CD4-positive, alpha-beta memory T cell (primary cell): ENCODE data around the gene MFSD11. TPM values are rescaled to one million over a fixed set of nuclear protein-coding genes. Genes with fewer than 3 reads are reported as not detected.
"Not testable (repeated sequence)": the region's sequence is repeated elsewhere in the genome, so short reads cannot be mapped to it uniquely, and the experiment has no call there.

ENCODE experiments used
- CTCF ChIA-PET: fragments of 350-600 bp; sonication (Branson Sonifier 250); formaldehyde crosslinking; loops from one replicate; lab custom pipeline; 2021; ENCODE audit warnings: inconsistent platforms; ENCODE audit not compliant: partially characterized antibody; lab: Charles Lee
- POLR2A ChIA-PET: fragments of 350-600 bp; sonication (Branson Sonifier 250); formaldehyde crosslinking; loops from one replicate; lab custom pipeline; 2021; ENCODE audit not compliant: partially characterized antibody; lab: Charles Lee
- DNase-seq, 5 donors: peaks; one replicate each; pipeline versions ENCODE4 v3.0.0 to v3.0.0-alpha.2; 2020 to 2022; ENCODE audit warnings: mixed read lengths in 1 of 5
- H3K27ac ChIP-seq: one replicate; pipeline ENCODE4 v1.7.0; 2013; ENCODE audit warnings: low read depth, low read length
- H3K27me3 ChIP-seq: 2 replicates; pipeline ENCODE4 v1.7.0; 2013; ENCODE audit warnings: mild to moderate bottlenecking, low read length, moderate library complexity; ENCODE audit not compliant: insufficient read depth
- H3K36me3 ChIP-seq: 2 replicates; pipeline ENCODE4 v1.7.0; 2013; ENCODE audit warnings: mild to moderate bottlenecking, low read length, moderate library complexity; ENCODE audit not compliant: insufficient read depth
- H3K4me1 ChIP-seq: 2 replicates; pipeline ENCODE4 v1.7.0; 2013; ENCODE audit warnings: mild to moderate bottlenecking, low read length, moderate library complexity; ENCODE audit not compliant: insufficient read depth
- H3K4me3 ChIP-seq, 2 donors: one replicate each; pipeline ENCODE4 v1.7.0; 2013; ENCODE audit warnings: low read length in 2 of 2, mild to moderate bottlenecking in 1 of 2
- H3K9me3 ChIP-seq, 2 donors: one replicate each; pipeline ENCODE4 v1.7.0; 2013; ENCODE audit warnings: low read length in 2 of 2, control low read depth in 1 of 2; ENCODE audit not compliant: control insufficient read depth in 1 of 2
- H3K27ac Mint-ChIP-seq, 7 donors: one replicate each; pipeline ENCODE4 v1.8.0; 2020 to 2021; ENCODE audit warnings: mixed read lengths in 7 of 7, mild to moderate bottlenecking in 6 of 7, inconsistent platforms in 3 of 7, moderate library complexity in 3 of 7
- H3K27me3 Mint-ChIP-seq, 2 donors: one replicate each; pipeline ENCODE4 v1.8.0; 2020 to 2021; ENCODE audit warnings: mixed read lengths in 2 of 2
- H3K36me3 Mint-ChIP-seq, 2 donors: one replicate each; pipeline ENCODE4 v1.8.0; 2020 to 2021; ENCODE audit warnings: mixed read lengths in 2 of 2, inconsistent platforms in 1 of 2, mild to moderate bottlenecking in 1 of 2
- H3K4me1 Mint-ChIP-seq, 4 donors: one replicate each; pipeline ENCODE4 v1.8.0; 2020 to 2021; ENCODE audit warnings: mixed read lengths in 4 of 4, mild to moderate bottlenecking in 1 of 4
- H3K4me3 Mint-ChIP-seq, 8 donors: one replicate each; pipeline ENCODE4 v1.8.0; 2020 to 2021; ENCODE audit warnings: mixed read lengths in 8 of 8, mild to moderate bottlenecking in 7 of 8, moderate library complexity in 6 of 8, inconsistent platforms in 3 of 8
- H3K9me3 Mint-ChIP-seq, 8 donors: one replicate each; pipeline ENCODE4 v1.8.0; 2020 to 2021; ENCODE audit warnings: mixed read lengths in 8 of 8, mild to moderate bottlenecking in 5 of 8, inconsistent platforms in 3 of 8, moderate library complexity in 1 of 8
- intact Hi-C: fragments of 100-400 bp; cut with micrococcal nuclease; formaldehyde crosslinking; loops from one replicate; pipeline ENCODE4 v1.15.1; 2023
- polyA plus RNA-seq, 2 donors: library from polyadenylated mRNA; unstranded; fragments of 300-500 nt; fragmentation: Illumina TruSeq; gene quantifications; one replicate each; pipeline ENCODE4 v1.2.3, GENCODE V29; 2021
- total RNA-seq, 2 experiments: library from RNA; stranded (reverse); gene quantifications; one replicate each; pipeline ENCODE4 v1.2.3, GENCODE V29; 2021

Gene MFSD11
- total and polyA plus RNA-seq, 4 experiments from 2014 or later = 23.1 to 37.8 (median 33.7) TPM

- Histone ChIP-seq H3K27me3 (no peaks in the 10 kb centered on the region), H3K36me3 (no peaks in the 10 kb centered on the region), H3K27ac (no peak overlapping the region), H3K4me3 (no peak overlapping the region), H3K9me3 (peaks cover 0 to 2% of the 10 kb centered on the region in 2 donors), H3K4me1 (no peaks in the 10 kb centered on the region)
- H3K27me3 Mint-ChIP-seq = no peaks in the 10 kb centered on the region
- no peak for DNase-seq
- no peaks in the 10 kb centered on the region for H3K4me1 Mint-ChIP-seq
- H3K9me3 Mint-ChIP-seq = no peaks in the 10 kb centered on the region
- no peak overlapping the region for H3K27ac Mint-ChIP-seq
- CTCF ChIA-PET = no interaction called here
- H3K36me3 Mint-ChIP-seq = no peaks in the 10 kb centered on the region
- H3K4me3 Mint-ChIP-seq = no peak overlapping the region
- POLR2A ChIA-PET = no interaction called here
- intact Hi-C loops = no loop called here
Observed at GRCh38 chr17:76810956-76811355, 73.0 kb downstream of the MFSD11 start.

- H3K4me3 Mint-ChIP-seq = no peak overlapping the region
- no peaks in the 10 kb centered on the region for H3K36me3 Mint-ChIP-seq
- POLR2A ChIA-PET = no interaction called here
- intact Hi-C loops = no loop called here
- H3K27me3 Mint-ChIP-seq = no peaks in the 10 kb centered on the region
- Histone ChIP-seq H3K4me1 (peaks cover 6% of the 10 kb centered on the region), H3K9me3 (peaks cover 0 to 2% of the 10 kb centered on the region in 2 donors), H3K27me3 (no peaks in the 10 kb centered on the region), H3K36me3 (no peaks in the 10 kb centered on the region), H3K27ac (no peak overlapping the region), H3K4me3 (no peak overlapping the region)
- no peaks in the 10 kb centered on the region for H3K9me3 Mint-ChIP-seq
- H3K4me1 Mint-ChIP-seq = peaks cover 6 to 7% (median 6%) of the 10 kb centered on the region in 4 donors
- DNase-seq = no peak
- no peak overlapping the region for H3K27ac Mint-ChIP-seq
- CTCF ChIA-PET = no interaction called here
Observed at GRCh38 chr17:76811834-76812233, 73.9 kb downstream of the MFSD11 start.

- H3K36me3 ChIP-seq = no peaks in the 10 kb centered on the region
- H3K27ac Mint-ChIP-seq = no peak overlapping the region
- H3K27me3 ChIP-seq = no peaks in the 10 kb centered on the region
- H3K4me3 Mint-ChIP-seq = no peak overlapping the region
- H3K9me3 ChIP-seq = no peaks in the 10 kb centered on the region
- no peak overlapping the region for H3K27ac ChIP-seq
- H3K4me3 ChIP-seq = no peak overlapping the region
- no peaks in the 10 kb centered on the region for H3K36me3 Mint-ChIP-seq
- H3K4me1 Mint-ChIP-seq = peaks cover 7 to 9% (median 7%) of the 10 kb centered on the region in 4 donors
- no peaks in the 10 kb centered on the region for H3K9me3 Mint-ChIP-seq
- no peaks in the 10 kb centered on the region for H3K27me3 Mint-ChIP-seq
- POLR2A ChIA-PET = no interaction called here
- DNase-seq = no peak
- intact Hi-C loops = no loop called here
- H3K4me1 ChIP-seq = peaks cover 7% of the 10 kb centered on the region
- CTCF ChIA-PET = no interaction called here
Observed at GRCh38 chr17:76812263-76812662, 74.3 kb downstream of the MFSD11 start.

- Mint-ChIP-seq H3K4me3 (no peak overlapping the region), H3K27me3 (no peaks in the 10 kb centered on the region), H3K27ac (no peak overlapping the region), H3K36me3 (no peaks in the 10 kb centered on the region), H3K4me1 (peaks cover 7 to 9% (median 7%) of the 10 kb centered on the region in 4 donors), H3K9me3 (no peaks in the 10 kb centered on the region)
- ChIA-PET CTCF (no interaction called here), POLR2A (no interaction called here)
- DNase-seq = no peak
- no peak overlapping the region for H3K27ac ChIP-seq
- H3K9me3 ChIP-seq = no peaks in the 10 kb centered on the region
- no peaks in the 10 kb centered on the region for H3K36me3 ChIP-seq
- intact Hi-C loops = no loop called here
- H3K4me1 ChIP-seq = peaks cover 7% of the 10 kb centered on the region
- H3K27me3 ChIP-seq = no peaks in the 10 kb centered on the region
- H3K4me3 ChIP-seq = no peak overlapping the region
Observed at GRCh38 chr17:76812968-76813367, 75.0 kb downstream of the MFSD11 start.

- not testable (repeated sequence) for H3K36me3 Mint-ChIP-seq, H3K4me1 Mint-ChIP-seq, H3K27me3 ChIP-seq, H3K27ac ChIP-seq, H3K9me3 ChIP-seq, H3K36me3 ChIP-seq, DNase-seq, H3K4me3 ChIP-seq, H3K4me3 Mint-ChIP-seq, H3K27me3 Mint-ChIP-seq, H3K9me3 Mint-ChIP-seq, H3K4me1 ChIP-seq
- CTCF ChIA-PET = interaction anchor here (0.8 to 3.8 kb wide), 5 partner anchors 19 to 240 kb away, joined by 3 to 13 read pairs (median 3); no protein-coding TSS in a partner anchor
- peak overlapping the region in 3 of 7 donors; percentile 1 to 54 (median 30) for H3K27ac Mint-ChIP-seq
- POLR2A ChIA-PET = interaction anchor here (1.0 kb wide), 1 partner anchor 88 kb away, joined by 3 read pairs; no protein-coding TSS in a partner anchor
- intact Hi-C loops = loop anchor here (1.0 to 2.0 kb wide), 2 partner anchors 241 to 250 kb away; no protein-coding TSS in a partner anchor
Observed at GRCh38 chr17:76815907-76816589, 78.1 kb downstream of the MFSD11 start.

GRCh38 chr17:76816590-76817135 lies 78.7 kb downstream of the MFSD11 start:
- Histone ChIP-seq H3K4me1 (peaks cover 7% of the 10 kb centered on the region), H3K9me3 (no peaks in the 10 kb centered on the region), H3K27ac (no peak overlapping the region), H3K36me3 (no peaks in the 10 kb centered on the region), H3K4me3 (no peak overlapping the region), H3K27me3 (no peaks in the 10 kb centered on the region)
- intact Hi-C loops = loop anchor here (1.0 to 2.0 kb wide), 2 partner anchors 240 to 250 kb away; no protein-coding TSS in a partner anchor
- Mint-ChIP-seq H3K27ac (peak overlapping the region in 4 of 7 donors; percentile 1 to 54 (median 36)), H3K36me3 (no peaks in the 10 kb centered on the region), H3K4me1 (peaks cover 7 to 9% (median 7%) of the 10 kb centered on the region in 4 donors), H3K27me3 (peaks cover 0 to 2% of the 10 kb centered on the region in 2 donors), H3K9me3 (peaks cover 0 to 1% (median 0%) of the 10 kb centered on the region in 8 donors), H3K4me3 (peak overlapping the region in 2 of 8 donors; percentile 20 to 29)
- ChIA-PET POLR2A (interaction anchor here (0.6 to 1.0 kb wide), 3 partner anchors 44 to 97 kb away, joined by 3 to 5 read pairs (median 4); no protein-coding TSS in a partner anchor), CTCF (interaction anchor here (0.7 to 3.8 kb wide), 6 partner anchors 19 to 239 kb away, joined by 3 to 13 read pairs (median 3); no protein-coding TSS in a partner anchor)
- peak; percentile 56 to 63 (median 57) for DNase-seq

GRCh38 chr17:76820039-76820438 lies 82.1 kb downstream of the MFSD11 start:
- H3K4me1 ChIP-seq = peaks cover 7% of the 10 kb centered on the region
- no peaks in the 10 kb centered on the region for H3K36me3 Mint-ChIP-seq
- peaks cover 0 to 2% of the 10 kb centered on the region in 2 donors for H3K27me3 Mint-ChIP-seq
- no peak overlapping the region for H3K27ac ChIP-seq
- H3K36me3 ChIP-seq = no peaks in the 10 kb centered on the region
- DNase-seq = no peak
- CTCF ChIA-PET = interaction anchor here (0.6 to 1.5 kb wide), 2 partner anchors 19 to 520 kb away, joined by 3 read pairs; no protein-coding TSS in a partner anchor
- no peaks in the 10 kb centered on the region for H3K27me3 ChIP-seq
- H3K4me1 Mint-ChIP-seq = peaks cover 7 to 9% (median 7%) of the 10 kb centered on the region in 4 donors
- POLR2A ChIA-PET = no interaction called here
- H3K4me3 Mint-ChIP-seq = no peak overlapping the region
- H3K27ac Mint-ChIP-seq = no peak overlapping the region
- intact Hi-C loops = no loop called here
- no peaks in the 10 kb centered on the region for H3K9me3 ChIP-seq
- H3K4me3 ChIP-seq = no peak overlapping the region
- peaks cover 0 to 1% (median 0%) of the 10 kb centered on the region in 8 donors for H3K9me3 Mint-ChIP-seq
